NCI-H345 treated with DMSO at 0.1 percent for 48 hours (cell line): ENCODE data around the gene ZNF718.
"Not testable (repeated sequence)": the region's sequence is repeated elsewhere in the genome, so short reads cannot be mapped to it uniquely, and the experiment has no call there.

ENCODE experiments used
- DNase-seq: peaks from one replicate; lab custom pipeline; 2025; ENCODE audit not compliant: unreplicated experiment; lab: John Stamatoyannopoulos, UW

Gene ZNF718

GRCh38 chr4:124275-125081, at the start of gene ZNF718:
Gene ZNF718 (plus strand): TSS chr4:124501. CDS start chr4:124671, 170 bp downstream.
- DNase-seq = peak; percentile 60

- no peak for DNase-seq
Observed at GRCh38 chr4:85951-86350, 38.4 kb upstream of the ZNF718 start.

- not testable (repeated sequence) for DNase-seq
Observed at GRCh38 chr4:86559-87324, 37.6 kb upstream of the ZNF718 start.

- DNase-seq = no peak
Observed at GRCh38 chr4:98386-98785, 25.9 kb upstream of the ZNF718 start.

- DNase-seq = no peak
Observed at GRCh38 chr4:99863-100262, 24.4 kb upstream of the ZNF718 start.

- DNase-seq = no peak
Observed at GRCh38 chr4:107083-107443, 17.2 kb upstream of the ZNF718 start.

- no peak for DNase-seq
Observed at GRCh38 chr4:107444-108429, 16.6 kb upstream of the ZNF718 start.

GRCh38 chr4:112771-113170, 11.5 kb upstream of the ZNF718 start:
- DNase-seq = no peak

GRCh38 chr4:113732-114131, 10.6 kb upstream of the ZNF718 start:
- DNase-seq = no peak

- DNase-seq = no peak
Observed at GRCh38 chr4:114149-114548, 10.2 kb upstream of the ZNF718 start.

- DNase-seq = no peak
Observed at GRCh38 chr4:116499-116898, 7.8 kb upstream of the ZNF718 start.

GRCh38 chr4:120616-121015, 3.7 kb upstream of the ZNF718 start:
- no peak for DNase-seq

- no peak for DNase-seq
Observed at GRCh38 chr4:121408-122084, 2.8 kb upstream of the ZNF718 start.

GRCh38 chr4:123922-124274, 403 bp upstream of the ZNF718 start:
- DNase-seq = not testable (repeated sequence)

- no peak for DNase-seq
Observed at GRCh38 chr4:125091-125771, 930 bp downstream of the ZNF718 start.

- DNase-seq = no peak
Observed at GRCh38 chr4:125833-126232, 1.5 kb downstream of the ZNF718 start.

- DNase-seq = no peak
Observed at GRCh38 chr4:132483-132882, 8.2 kb downstream of the ZNF718 start.

- DNase-seq = no peak
Observed at GRCh38 chr4:138935-139334, 14.6 kb downstream of the ZNF718 start.

- DNase-seq = no peak
Observed at GRCh38 chr4:139691-140090, 15.4 kb downstream of the ZNF718 start.

- DNase-seq = no peak
Observed at GRCh38 chr4:146621-147020, 22.3 kb downstream of the ZNF718 start.
